HEK293 (cell line): ENCODE results near the gene PPM1L.

Source experiments
- INSM2 ChIP-seq: fragments of 450-650 bp; formaldehyde crosslinking; IDR thresholded peaks from 2 replicates; pipeline ENCODE4 v1.5.1; 2016; ENCODE audit warnings: missing biosample characterization, missing genetic modification characterization
- KLF10 ChIP-seq: fragments of 450-650 bp; IDR thresholded peaks from 2 replicates; pipeline ENCODE4 v1.5.1; 2018; ENCODE audit warnings: missing biosample characterization, mild to moderate bottlenecking, missing genetic modification characterization
- KLF17 ChIP-seq: fragments of 450-650 bp; formaldehyde crosslinking; IDR thresholded peaks from 2 replicates; pipeline ENCODE4 v1.5.1; 2016; ENCODE audit warnings: missing biosample characterization, missing genetic modification characterization
- KLF8 ChIP-seq: fragments of 450-650 bp; formaldehyde crosslinking; IDR thresholded peaks from 2 replicates; pipeline ENCODE4 v1.5.1; 2016; ENCODE audit warnings: missing biosample characterization, missing genetic modification characterization
- KLF9 ChIP-seq: fragments of 450-650 bp; formaldehyde crosslinking; IDR thresholded peaks from 2 replicates; pipeline ENCODE4 v1.5.1; 2016; ENCODE audit warnings: missing biosample characterization, missing genetic modification characterization, low read depth
- MYNN ChIP-seq: fragments of 450-650 bp; formaldehyde crosslinking; IDR thresholded peaks from 2 replicates; pipeline ENCODE4 v1.5.1; 2016; ENCODE audit warnings: missing biosample characterization, missing genetic modification characterization, borderline replicate concordance
- OSR2 ChIP-seq: fragments of 450-650 bp; formaldehyde crosslinking; IDR thresholded peaks from 2 replicates; pipeline ENCODE4 v1.5.1; 2016; ENCODE audit warnings: missing biosample characterization, missing genetic modification characterization
- PRDM2 ChIP-seq: fragments of 450-650 bp; formaldehyde crosslinking; IDR thresholded peaks from 2 replicates; pipeline ENCODE4 v1.5.1; 2016; ENCODE audit warnings: missing biosample characterization, missing genetic modification characterization, borderline replicate concordance
- ZBTB10 ChIP-seq: fragments of 450-650 bp; formaldehyde crosslinking; IDR thresholded peaks from 2 replicates; pipeline ENCODE4 v1.5.1; 2016; ENCODE audit warnings: missing biosample characterization, missing genetic modification characterization
- ZBTB48 ChIP-seq: fragments of 450-650 bp; formaldehyde crosslinking; IDR thresholded peaks from 2 replicates; pipeline ENCODE4 v1.5.1; 2016; ENCODE audit warnings: missing biosample characterization, missing genetic modification characterization
- ZNF114 ChIP-seq: fragments of 450-650 bp; formaldehyde crosslinking; IDR thresholded peaks from 2 replicates; pipeline ENCODE4 v1.5.0; 2017; ENCODE audit warnings: missing biosample characterization, missing genetic modification characterization
- ZNF140 ChIP-seq: fragments of 450-650 bp; formaldehyde crosslinking; IDR thresholded peaks from 2 replicates; pipeline ENCODE4 v1.5.1; 2016; ENCODE audit warnings: missing biosample characterization, missing genetic modification characterization
- ZNF16 ChIP-seq: fragments of 450-650 bp; formaldehyde crosslinking; IDR thresholded peaks from 2 replicates; pipeline ENCODE4 v1.5.1; 2016; ENCODE audit warnings: low read depth, missing biosample characterization, missing genetic modification characterization
- ZNF292 ChIP-seq: fragments of 450-650 bp; formaldehyde crosslinking; IDR thresholded peaks from 2 replicates; pipeline ENCODE4 v1.5.1; 2016; ENCODE audit warnings: low read depth, missing biosample characterization, missing genetic modification characterization, borderline replicate concordance
- ZNF354C ChIP-seq: fragments of 450-650 bp; formaldehyde crosslinking; IDR thresholded peaks from 2 replicates; pipeline ENCODE4 v1.5.1; 2016; ENCODE audit warnings: missing biosample characterization, missing genetic modification characterization, low read depth, borderline replicate concordance
- ZNF433 ChIP-seq: fragments of 450-650 bp; formaldehyde crosslinking; IDR thresholded peaks from 2 replicates; pipeline ENCODE4 v1.5.1; 2016; ENCODE audit warnings: missing biosample characterization, missing genetic modification characterization, low read depth
- ZNF513 ChIP-seq: fragments of 450-650 bp; IDR thresholded peaks from 2 replicates; pipeline ENCODE4 v1.5.1; 2018; ENCODE audit warnings: missing biosample characterization, missing genetic modification characterization
- ZNF548 ChIP-seq: fragments of 450-650 bp; formaldehyde crosslinking; IDR thresholded peaks from 2 replicates; pipeline ENCODE4 v1.5.1; 2016; ENCODE audit warnings: missing biosample characterization, missing genetic modification characterization
- ZNF549 ChIP-seq: fragments of 450-650 bp; IDR thresholded peaks from 2 replicates; pipeline ENCODE4 v1.5.1; 2018; ENCODE audit warnings: missing biosample characterization, missing genetic modification characterization, mild to moderate bottlenecking, inconsistent platforms, moderate library complexity
- ZNF558 ChIP-seq: fragments of 450-650 bp; formaldehyde crosslinking; IDR thresholded peaks from 2 replicates; pipeline ENCODE4 v1.5.1; 2016; ENCODE audit warnings: missing biosample characterization, missing genetic modification characterization
- ZNF560 ChIP-seq: fragments of 450-650 bp; formaldehyde crosslinking; IDR thresholded peaks from 2 replicates; pipeline ENCODE4 v1.5.1; 2017; ENCODE audit warnings: missing biosample characterization, missing genetic modification characterization, borderline replicate concordance
- ZNF596 ChIP-seq: fragments of 450-650 bp; IDR thresholded peaks from 2 replicates; pipeline ENCODE4 v1.5.0; 2018; ENCODE audit warnings: missing biosample characterization, mild to moderate bottlenecking, missing genetic modification characterization, moderate library complexity
- ZNF610 ChIP-seq: fragments of 450-650 bp; formaldehyde crosslinking; IDR thresholded peaks from 2 replicates; pipeline ENCODE4 v1.5.1; 2016; ENCODE audit warnings: missing biosample characterization, missing genetic modification characterization, borderline replicate concordance
- ZNF624 ChIP-seq: fragments of 450-650 bp; formaldehyde crosslinking; IDR thresholded peaks from 2 replicates; pipeline ENCODE4 v1.5.1; 2017; ENCODE audit warnings: missing biosample characterization, missing genetic modification characterization
- ZNF664 ChIP-seq: fragments of 450-650 bp; formaldehyde crosslinking; IDR thresholded peaks from 2 replicates; pipeline ENCODE4 v1.5.1; 2016; ENCODE audit warnings: missing biosample characterization, missing genetic modification characterization
- ZNF830 ChIP-seq: fragments of 450-650 bp; IDR thresholded peaks from 2 replicates; pipeline ENCODE4 v1.5.0; 2018; ENCODE audit warnings: missing biosample characterization, missing genetic modification characterization, low read depth, mild to moderate bottlenecking, moderate library complexity
- ZSCAN4 ChIP-seq: fragments of 450-650 bp; formaldehyde crosslinking; IDR thresholded peaks from 2 replicates; pipeline ENCODE4 v1.5.1; 2017; ENCODE audit warnings: missing biosample characterization, missing genetic modification characterization

The PPM1L gene

GRCh38 chr3:160804762-160805161 lies 48.7 kb downstream of the PPM1L start (continued):
- TF ChIP-seq ZNF16 (tag by site-specific recombination) (no peak), ZNF596 (tag by site-specific recombination) (0 out of 2 replicates have a peak, but pooled peaks have one; percentile 15), PRDM2 (tag by site-specific recombination) (no peak), ZNF114 (tag by site-specific recombination) (no peak), ZNF830 (tag by site-specific recombination) (no peak), KLF10 (tag by site-specific recombination) (0 out of 2 replicates have a peak, but pooled peaks have one; percentile 28), ZSCAN4 (tag by site-specific recombination) (no peak), ZNF513 (tag by site-specific recombination) (no peak), KLF9 (tag by site-specific recombination) (no peak), ZNF292 (no peak), ZNF433 (tag by site-specific recombination) (no peak), ZNF558 (tag by site-specific recombination) (no peak), KLF8 (peak; percentile 56), ZNF140 (tag by site-specific recombination) (no peak), ZNF560 (tag by site-specific recombination) (no peak), INSM2 (no peak), ZBTB10 (tag by site-specific recombination) (no peak), KLF17 (tag by site-specific recombination) (no peak), ZNF610 (tag by site-specific recombination) (no peak), ZNF548 (tag by site-specific recombination) (no peak), MYNN (no peak), ZNF354C (no peak), ZNF664 (tag by site-specific recombination) (no peak), ZBTB48 (tag by site-specific recombination) (peak; percentile 94), ZNF549 (tag by site-specific recombination) (no peak), ZNF624 (tag by site-specific recombination) (no peak), OSR2 (peak; percentile 61)
